Activated naive CD8-positive, alpha-beta T cell (primary cell): ENCODE measurements around the gene EFCAB10.

Experiments used
- H3K27ac Mint-ChIP-seq: one replicate; pipeline ENCODE4 v1.8.0; 2021; ENCODE audit warnings: mixed read lengths
- H3K27me3 Mint-ChIP-seq: one replicate; pipeline ENCODE4 v1.8.0; 2021; ENCODE audit warnings: mixed read lengths
- H3K36me3 Mint-ChIP-seq: one replicate; pipeline ENCODE4 v1.8.0; 2021; ENCODE audit warnings: mixed read lengths
- H3K4me1 Mint-ChIP-seq: one replicate; pipeline ENCODE4 v1.8.0; 2021; ENCODE audit warnings: low read depth, mixed read lengths
- H3K4me3 Mint-ChIP-seq: one replicate; pipeline ENCODE4 v1.8.0; 2021; ENCODE audit warnings: mild to moderate bottlenecking, mixed read lengths
- H3K9me3 Mint-ChIP-seq: one replicate; pipeline ENCODE4 v1.8.0; 2021; ENCODE audit warnings: low read depth, mixed read lengths

EFCAB10 gene

GRCh38 chr7:105581066-105581811 lies at the start of gene EFCAB10:
EFCAB10 (minus strand) TSS chr7:105581493; CDS start chr7:105581463, 30 bp downstream.
- H3K27me3 Mint-ChIP-seq: peaks cover 3% of the 10 kb centered on the region
- H3K27ac Mint-ChIP-seq: no peak within 1 kb of the TSS

GRCh38 chr7:105625986-105626385 lies 44.7 kb upstream of the EFCAB10 start:
- Mint-ChIP-seq H3K27me3 (no peaks in the 10 kb centered on the region), H3K9me3 (peaks cover 10% of the 10 kb centered on the region), H3K4me1 (no peaks in the 10 kb centered on the region), H3K4me3 (no peak overlapping the region), H3K36me3 (peaks cover 22% of the 10 kb centered on the region), H3K27ac (no peak overlapping the region)

More at GRCh38 chr7:105581066-105581811, at the start of gene EFCAB10:
- Mint-ChIP-seq H3K9me3 (no peaks in the 10 kb centered on the region), H3K4me3 (peak within 1 kb of the TSS; percentile 74), H3K4me1 (no peaks in the 10 kb centered on the region), H3K36me3 (peaks cover 3% of the 10 kb centered on the region)

- Mint-ChIP-seq H3K4me3 (no peak overlapping the region), H3K36me3 (peaks cover 22% of the 10 kb centered on the region), H3K9me3 (peaks cover 10% of the 10 kb centered on the region), H3K4me1 (no peaks in the 10 kb centered on the region), H3K27ac (no peak overlapping the region), H3K27me3 (no peaks in the 10 kb centered on the region)
Observed at GRCh38 chr7:105623906-105624305, 42.6 kb upstream of the EFCAB10 start.

- Mint-ChIP-seq H3K4me3 (no peak overlapping the region), H3K27me3 (no peaks in the 10 kb centered on the region), H3K4me1 (no peaks in the 10 kb centered on the region), H3K36me3 (peaks cover 22% of the 10 kb centered on the region), H3K9me3 (peaks cover 10% of the 10 kb centered on the region), H3K27ac (no peak overlapping the region)
Observed at GRCh38 chr7:105623378-105623777, 42.1 kb upstream of the EFCAB10 start.

- Mint-ChIP-seq H3K4me3 (no peak overlapping the region), H3K27ac (no peak overlapping the region), H3K36me3 (peaks cover 22% of the 10 kb centered on the region), H3K27me3 (no peaks in the 10 kb centered on the region), H3K9me3 (peaks cover 10% of the 10 kb centered on the region), H3K4me1 (no peaks in the 10 kb centered on the region)
Observed at GRCh38 chr7:105622106-105622731, 40.9 kb upstream of the EFCAB10 start.

GRCh38 chr7:105621617-105622016 lies 40.3 kb upstream of the EFCAB10 start:
- no peak overlapping the region for H3K4me3 Mint-ChIP-seq
- H3K36me3 Mint-ChIP-seq: peaks cover 18% of the 10 kb centered on the region
- no peaks in the 10 kb centered on the region for H3K27me3 Mint-ChIP-seq
- H3K9me3 Mint-ChIP-seq: peaks cover 6% of the 10 kb centered on the region
- H3K27ac Mint-ChIP-seq: no peak overlapping the region
- no peaks in the 10 kb centered on the region for H3K4me1 Mint-ChIP-seq

GRCh38 chr7:105621176-105621575 lies 39.9 kb upstream of the EFCAB10 start:
- no peak overlapping the region for H3K27ac Mint-ChIP-seq
- peaks cover 3% of the 10 kb centered on the region for H3K9me3 Mint-ChIP-seq
- H3K4me3 Mint-ChIP-seq: no peak overlapping the region
- no peaks in the 10 kb centered on the region for H3K4me1 Mint-ChIP-seq
- H3K36me3 Mint-ChIP-seq: peaks cover 15% of the 10 kb centered on the region
- no peaks in the 10 kb centered on the region for H3K27me3 Mint-ChIP-seq

- H3K36me3 Mint-ChIP-seq: peaks cover 7% of the 10 kb centered on the region
- H3K9me3 Mint-ChIP-seq: no peaks in the 10 kb centered on the region
- no peak overlapping the region for H3K27ac Mint-ChIP-seq
- H3K4me1 Mint-ChIP-seq: no peaks in the 10 kb centered on the region
- H3K27me3 Mint-ChIP-seq: no peaks in the 10 kb centered on the region
- no peak overlapping the region for H3K4me3 Mint-ChIP-seq
Observed at GRCh38 chr7:105619590-105619989, 38.3 kb upstream of the EFCAB10 start.

- no peak overlapping the region for H3K4me3 Mint-ChIP-seq
- H3K27me3 Mint-ChIP-seq: no peaks in the 10 kb centered on the region
- H3K27ac Mint-ChIP-seq: no peak overlapping the region
- H3K36me3 Mint-ChIP-seq: peaks cover 10% of the 10 kb centered on the region
- no peaks in the 10 kb centered on the region for H3K4me1 Mint-ChIP-seq
- no peaks in the 10 kb centered on the region for H3K9me3 Mint-ChIP-seq
Observed at GRCh38 chr7:105618016-105618296, 36.7 kb upstream of the EFCAB10 start.

GRCh38 chr7:105617280-105618015 lies 36.2 kb upstream of the EFCAB10 start:
- Mint-ChIP-seq H3K36me3 (peaks cover 10% of the 10 kb centered on the region), H3K27ac (no peak overlapping the region), H3K27me3 (no peaks in the 10 kb centered on the region), H3K4me1 (no peaks in the 10 kb centered on the region), H3K9me3 (no peaks in the 10 kb centered on the region), H3K4me3 (no peak overlapping the region)

- H3K4me3 Mint-ChIP-seq: no peak overlapping the region
- H3K27me3 Mint-ChIP-seq: no peaks in the 10 kb centered on the region
- H3K9me3 Mint-ChIP-seq: no peaks in the 10 kb centered on the region
- peaks cover 4% of the 10 kb centered on the region for H3K36me3 Mint-ChIP-seq
- no peak overlapping the region for H3K27ac Mint-ChIP-seq
- H3K4me1 Mint-ChIP-seq: no peaks in the 10 kb centered on the region
Observed at GRCh38 chr7:105614341-105614840, 33.1 kb upstream of the EFCAB10 start.

GRCh38 chr7:105613611-105614330 lies 32.5 kb upstream of the EFCAB10 start:
- Mint-ChIP-seq H3K27me3 (no peaks in the 10 kb centered on the region), H3K36me3 (peaks cover 4% of the 10 kb centered on the region)

GRCh38 chr7:105612806-105613205 lies 31.5 kb upstream of the EFCAB10 start:
- H3K27me3 Mint-ChIP-seq: no peaks in the 10 kb centered on the region
- H3K36me3 Mint-ChIP-seq: peaks cover 4% of the 10 kb centered on the region
- H3K4me1 Mint-ChIP-seq: no peaks in the 10 kb centered on the region
- no peaks in the 10 kb centered on the region for H3K9me3 Mint-ChIP-seq
- H3K4me3 Mint-ChIP-seq: no peak overlapping the region
- no peak overlapping the region for H3K27ac Mint-ChIP-seq

More at GRCh38 chr7:105613611-105614330, 32.5 kb upstream of the EFCAB10 start:
- Mint-ChIP-seq H3K27ac (no peak overlapping the region), H3K4me3 (no peak overlapping the region), H3K4me1 (no peaks in the 10 kb centered on the region), H3K9me3 (no peaks in the 10 kb centered on the region)

- Mint-ChIP-seq H3K36me3 (peaks cover 4% of the 10 kb centered on the region), H3K27ac (no peak overlapping the region), H3K27me3 (no peaks in the 10 kb centered on the region), H3K4me3 (no peak overlapping the region), H3K9me3 (no peaks in the 10 kb centered on the region), H3K4me1 (no peaks in the 10 kb centered on the region)
Observed at GRCh38 chr7:105611856-105612775, 30.8 kb upstream of the EFCAB10 start.
